ENCODE results near the gene ADAM17. TPM values are rescaled to one million over a fixed set of nuclear protein-coding genes. Genes with fewer than 3 reads are reported as not detected.

ADAM17 gene
- total and polyA plus RNA-seq, 10 of the 15 experiments (the other 5 are each of a cell fraction or from before 2014, with no cell fraction given) = 2.3 to 18.5 (median 13.4) TPM

GRCh38 chr2:9519250-9519649, 36.4 kb downstream of the ADAM17 start:
- RAD21 ChIA-PET (ENCODE audit: unreplicated experiment) = no interaction called here
- POLR2A ChIA-PET = no interaction called here
- no peaks in the 10 kb centered on the region for H3K27me3 ChIP-seq (replicated peaks in 1 of 2; ENCODE audit: control insufficient read depth in 2 of 2, insufficient read depth in 2 of 2, low read length in 1 of 2)
- TF ChIP-seq CREM (IDR thresholded peaks at IDR 0.05; ENCODE audit: low read depth) = no peak
- TF ChIP-seq IRF4 (IDR thresholded peaks at IDR 0.05; ENCODE audit: low read depth, low read length) = no peak
- no peak for TF ChIP-seq DPF2 (IDR thresholded peaks at IDR 0.05)
- no peak for TF ChIP-seq CUX1 (IDR thresholded peaks at IDR 0.05; ENCODE audit: insufficient replicate concordance, low read depth, low read length)
- TF ChIP-seq MXI1 (IDR thresholded peaks at IDR 0.05; ENCODE audit: low read depth, low read length) = no peak
- no peak for TF ChIP-seq FOXM1 (IDR thresholded peaks at IDR 0.05; ENCODE audit: low read depth, low read length)
- TF ChIP-seq CTCF (IDR thresholded peaks at IDR 0.05 in 2 of 3, conservative IDR thresholded peaks at IDR 0.05 in 1 of 3; ENCODE audit: control insufficient read depth in 2 of 3, extremely low read depth in 1 of 3, insufficient read depth in 1 of 3, low read depth in 3 of 3, low read length in 3 of 3) = no peak
- no peak for TF ChIP-seq ZNF687 (IDR thresholded peaks at IDR 0.05)
- TF ChIP-seq SRF (IDR thresholded peaks at IDR 0.05; ENCODE audit: low read depth in 2 of 2, low read length in 2 of 2) = no peak
- no peak for TF ChIP-seq ESRRA (IDR thresholded peaks at IDR 0.05; ENCODE audit: low read length)
- TF ChIP-seq CBX3 (IDR thresholded peaks at IDR 0.05; ENCODE audit: borderline replicate concordance, low read depth) = no peak
- TF ChIP-seq, protein P1, sequence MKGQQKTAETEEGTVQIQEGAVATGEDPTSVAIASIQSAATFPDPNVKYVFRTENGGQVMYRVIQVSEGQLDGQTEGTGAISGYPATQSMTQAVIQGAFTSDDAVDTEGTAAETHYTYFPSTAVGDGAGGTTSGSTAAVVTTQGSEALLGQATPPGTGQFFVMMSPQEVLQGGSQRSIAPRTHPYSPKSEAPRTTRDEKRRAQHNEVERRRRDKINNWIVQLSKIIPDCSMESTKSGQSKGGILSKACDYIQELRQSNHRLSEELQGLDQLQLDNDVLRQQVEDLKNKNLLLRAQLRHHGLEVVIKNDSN (IDR thresholded peaks at IDR 0.05; ENCODE audit: borderline replicate concordance, extremely low read length, insufficient read depth, low read depth, low read length) = no peak
- TF ChIP-seq HDGF (IDR thresholded peaks at IDR 0.05) = no peak

More at GRCh38 chr2:9519250-9519649, 36.4 kb downstream of the ADAM17 start:
- no peak overlapping the region for H3K9ac ChIP-seq (ENCODE audit: control insufficient read depth, insufficient read depth, low read length)
- DNase-seq (ENCODE audit: low read depth, low spot score) = no peak
- no TSS peak for BruUV-seq (replicated peaks)
- H3K9me3 ChIP-seq (replicated peaks; ENCODE audit: control insufficient read depth, insufficient read depth, low read length) = no peaks in the 10 kb centered on the region
- no peak overlapping the region for H3K27ac ChIP-seq (ENCODE audit: control insufficient read depth, insufficient read depth)
- H2AFZ ChIP-seq (ENCODE audit: control insufficient read depth, low read depth, low read length) = no peak overlapping the region
- H3K4me1 ChIP-seq (ENCODE audit: control insufficient read depth, insufficient read depth, low read length) = no peaks in the 10 kb centered on the region
- ChIA-PET SMC1A (ENCODE audit: uncharacterized antibody, unreplicated experiment) (no interaction called here), CTCF (no interaction called here)
- H3K4me2 ChIP-seq (ENCODE audit: control insufficient read depth, insufficient read depth) = no peak overlapping the region
- intact Hi-C loops (cut with micrococcal nuclease; ENCODE audit: unreplicated experiment) (no loop called here), in situ Hi-C loops (cut with MboI) (no loop called here)
- 100% methylated on average over 2 of the region's 2 CpGs for WGBS (ENCODE audit: insufficient coverage, insufficient replicate concordance, low lambda C conversion rate, missing lambda C conversion rate)
- H3K79me2 ChIP-seq (ENCODE audit: control insufficient read depth, insufficient read depth, low read length) = no peaks in the 10 kb centered on the region
- no peak overlapping the region for H3K4me3 ChIP-seq
- FAIRE-seq = no peak
- no peaks in the 10 kb centered on the region for H4K20me1 ChIP-seq (ENCODE audit: control insufficient read depth, insufficient read depth)
- no peak for ATAC-seq
- peaks cover 6 to 22% of the 10 kb centered on the region in 2 experiments for H3K36me3 ChIP-seq (ENCODE audit: control insufficient read depth in 2 of 2, insufficient read depth in 2 of 2, low read length in 1 of 2)

All from GM12878 (cell line).